Fibroblast of villous mesenchyme (primary cell): ENCODE measurements around the gene MISP. TPM values are rescaled to one million over a fixed set of nuclear protein-coding genes. Genes with fewer than 3 reads are reported as not detected.
"Not testable (repeated sequence)": the region's sequence is repeated elsewhere in the genome, so short reads cannot be mapped to it uniquely, and the experiment has no call there.

Source experiments
- DNase-seq: peaks from one replicate; pipeline ENCODE4 v3.0.0-alpha.2; 2010; ENCODE audit warnings: low read depth
- H3K4me3 ChIP-seq: 2 replicates; pipeline ENCODE4 v1.5.1; 2011; ENCODE audit warnings: low read depth, mild to moderate bottlenecking, low read length
- CTCF ChIP-seq: IDR thresholded peaks from 2 replicates; pipeline ENCODE4 v1.5.1; 2012; ENCODE audit warnings: low read depth, mild to moderate bottlenecking, low read length; ENCODE audit not compliant: insufficient read depth
- total RNA-seq: library from RNA; depleted of rRNA; stranded (reverse); fragments of >200 nt; gene quantifications from 2 replicates; pipeline ENCODE4 v1.2.3, GENCODE V29; 2012

Gene MISP
- total RNA-seq, 1 donor, result 0.43 TPM

DNA sequence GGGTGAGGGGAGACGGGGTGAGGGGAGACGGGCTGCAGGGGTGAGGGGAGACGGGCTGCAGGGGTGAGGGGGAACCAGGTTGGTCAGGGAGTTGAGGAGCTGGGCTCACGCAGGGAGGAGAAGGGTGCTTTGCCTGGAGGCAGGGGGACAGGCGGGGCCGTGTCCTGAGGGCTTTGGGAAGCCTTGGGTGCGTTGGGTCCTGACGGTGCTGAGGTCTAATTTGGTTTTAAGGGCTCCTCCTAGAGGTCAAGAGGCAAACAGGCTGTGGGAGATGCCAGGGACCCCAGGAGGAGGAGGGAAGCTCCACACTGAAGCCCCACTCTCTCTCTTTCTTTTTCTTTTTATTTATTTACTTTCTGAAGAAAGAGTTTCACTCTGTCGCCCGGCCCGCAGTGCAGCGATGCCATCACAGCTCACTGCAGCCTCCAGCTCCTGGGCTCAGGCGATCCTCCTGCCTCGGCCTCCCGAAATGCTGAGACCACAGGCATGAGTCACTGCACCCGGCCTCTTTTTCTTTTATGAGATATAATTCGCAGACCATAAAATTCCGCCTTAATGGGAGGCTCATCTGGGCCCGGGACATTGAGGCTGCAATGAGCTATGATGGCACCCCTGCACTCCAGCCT, 9.3 kb upstream of the MISP start:
- no peak for DNase-seq
- TF ChIP-seq CTCF, result peak; percentile 18
- no peak overlapping the region for H3K4me3 ChIP-seq

DNA sequence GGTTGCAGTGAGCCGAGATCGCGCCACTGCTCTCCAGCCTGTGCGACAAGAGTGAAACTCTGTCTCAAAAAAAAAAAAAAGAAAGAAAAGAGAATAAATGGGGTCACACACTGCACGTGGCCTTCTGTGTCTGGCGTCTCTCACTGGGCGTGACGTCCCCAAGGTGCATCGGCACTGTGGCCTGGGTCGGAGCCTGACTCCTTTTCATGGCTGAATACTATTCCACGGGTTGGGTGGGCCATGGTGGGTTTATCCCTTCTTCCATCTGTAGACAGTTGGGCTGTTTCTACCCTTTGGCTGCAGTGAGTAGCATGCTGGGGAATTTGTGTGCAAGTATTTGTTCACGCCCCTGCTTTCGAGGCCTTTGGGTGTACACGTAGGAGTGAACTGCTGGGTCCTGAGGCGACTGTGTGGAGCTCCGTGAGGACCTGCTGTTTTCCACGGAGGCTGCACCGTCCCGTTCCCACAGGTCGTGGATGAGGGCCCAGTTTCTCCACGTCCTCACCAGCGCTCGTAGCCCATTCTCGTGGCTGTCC, 8.3 kb upstream of the MISP start:
- TF ChIP-seq CTCF, result no peak
- H3K4me3 ChIP-seq, result no peak overlapping the region
- DNase-seq, result no peak

- no peak for TF ChIP-seq CTCF
- no peak for DNase-seq
- H3K4me3 ChIP-seq, result no peak overlapping the region
Observed at GRCh38 chr19:743168-743687, 7.7 kb upstream of the MISP start.

DNA sequence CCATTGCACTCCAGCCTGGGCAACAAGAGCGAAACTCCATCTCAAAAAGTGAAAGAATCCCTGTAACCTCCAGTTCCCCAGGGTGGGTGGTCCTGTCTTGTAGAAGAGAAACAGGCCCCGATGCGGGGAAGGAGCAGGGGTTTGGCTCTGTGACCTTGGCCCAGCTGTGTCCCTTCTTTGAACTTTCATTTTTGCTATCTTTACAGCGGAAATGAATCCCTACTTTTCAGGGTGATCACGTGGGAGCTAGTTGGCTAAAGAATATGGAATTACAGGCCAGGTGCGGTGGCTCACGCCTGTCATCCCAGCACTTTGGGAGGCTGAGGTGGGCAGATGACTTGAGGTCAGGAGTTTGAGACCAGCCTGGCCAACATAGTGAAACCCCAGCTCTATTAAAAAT, 5.8 kb upstream of the MISP start:
- peak; percentile 93 for DNase-seq

GRCh38 chr19:746208-746819, 4.6 kb upstream of the MISP start:
- H3K4me3 ChIP-seq, result no peak overlapping the region
- no peak for DNase-seq
- no peak for TF ChIP-seq CTCF

More for the DNA sequence above, 5.8 kb upstream of the MISP start:
- not testable (repeated sequence) for H3K4me3 ChIP-seq

DNA sequence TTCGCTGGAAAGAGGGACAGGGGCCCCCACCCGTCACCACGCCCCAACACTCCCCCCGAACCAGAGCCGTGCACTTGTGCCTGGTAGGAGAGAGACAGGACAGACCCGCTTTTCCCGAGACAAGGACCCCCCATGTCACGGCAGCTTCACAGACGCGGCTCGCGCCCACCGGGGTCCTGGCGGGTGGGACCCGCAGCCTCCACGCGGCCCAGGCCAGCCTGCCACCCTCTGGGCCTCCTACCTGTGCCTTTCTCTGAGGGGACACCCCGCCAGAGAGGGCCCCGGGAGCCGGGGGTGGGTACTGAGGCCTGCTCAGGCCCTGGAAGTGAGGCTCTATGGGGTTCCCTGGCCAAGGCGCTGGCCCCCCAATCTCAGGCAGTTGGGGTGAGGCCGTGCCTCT, 4.0 kb upstream of the MISP start:
- TF ChIP-seq CTCF, result no peak
- no peak for DNase-seq
- H3K4me3 ChIP-seq, result no peak overlapping the region

- no peak for TF ChIP-seq CTCF
- H3K4me3 ChIP-seq, result no peak overlapping the region
- no peak for DNase-seq
Observed at GRCh38 chr19:747432-748273, 3.3 kb upstream of the MISP start.
